CD1c-positive myeloid dendritic cell (primary cell): ENCODE measurements around the gene FOLR3.

Source experiments
- DNase-seq: peaks from one replicate; pipeline ENCODE4 v3.0.0-alpha.2; 2016; ENCODE audit errors: extremely low spot score

FOLR3 gene

GRCh38 chr11:72135473-72135872, at the start of gene FOLR3:
TSS of gene FOLR3 (plus strand) at chr11:72135725. CDS start at chr11:72135953, 228 bp downstream.
- peak; percentile 58 for DNase-seq

GRCh38 chr11:72088076-72088808, 47.3 kb upstream of the FOLR3 start:
- DNase-seq = no peak

- DNase-seq = peak; percentile 88
These were observed 44.2 kb upstream of the FOLR3 start for GRCh38 chr11:72091292-72091691.

- no peak for DNase-seq
These were observed 36.8 kb upstream of the FOLR3 start for GRCh38 chr11:72098741-72099140.

GRCh38 chr11:72100009-72100408, 35.5 kb upstream of the FOLR3 start:
- no peak for DNase-seq

GRCh38 chr11:72100462-72100861, 35.1 kb upstream of the FOLR3 start:
- DNase-seq = peak; percentile 77

GRCh38 chr11:72102162-72102561, 33.4 kb upstream of the FOLR3 start:
- peak; percentile 33 for DNase-seq

GRCh38 chr11:72102631-72102945, 32.9 kb upstream of the FOLR3 start:
- no peak for DNase-seq

GRCh38 chr11:72102946-72103753, 32.4 kb upstream of the FOLR3 start, which contains the start of gene LAMTOR1:
TSS of gene LAMTOR1 (minus strand) at chr11:72103297. CDS start at chr11:72103224, 73 bp downstream.
- DNase-seq = peak; percentile 99

GRCh38 chr11:72103754-72104167, 31.8 kb upstream of the FOLR3 start:
- DNase-seq = no peak

GRCh38 chr11:72105888-72106287, 29.6 kb upstream of the FOLR3 start, which contains the start of gene TOMT:
TSS of gene TOMT (plus strand) at chr11:72105924. CDS start at chr11:72105952, 28 bp downstream.
- no peak for DNase-seq

- no peak for DNase-seq
These were observed 24.0 kb upstream of the FOLR3 start for GRCh38 chr11:72111300-72112142.

GRCh38 chr11:72112143-72112977, 23.2 kb upstream of the FOLR3 start, which contains the start of gene ANAPC15:
TSS of gene ANAPC15 (minus strand) at chr11:72112695. CDS start at chr11:72111276, 1,419 bp downstream.
- peak; percentile 100 for DNase-seq

GRCh38 chr11:72112978-72113808, 22.3 kb upstream of the FOLR3 start:
- DNase-seq = no peak

GRCh38 chr11:72114570-72114969, 21.0 kb upstream of the FOLR3 start:
- no peak for DNase-seq

- no peak for DNase-seq
These were observed 19.3 kb upstream of the FOLR3 start for GRCh38 chr11:72116019-72116755.

GRCh38 chr11:72119198-72119597, 16.3 kb upstream of the FOLR3 start:
- DNase-seq = no peak

GRCh38 chr11:72120930-72121329, 14.6 kb upstream of the FOLR3 start:
- no peak for DNase-seq

GRCh38 chr11:72122607-72123006, 12.9 kb upstream of the FOLR3 start:
- DNase-seq = no peak
